GM21381 (cell line): ENCODE results near the gene FBXO24.
"Not testable (repeated sequence)": the region's sequence is repeated elsewhere in the genome, so short reads cannot be mapped to it uniquely, and the experiment has no call there.

ENCODE experiments used
- ATAC-seq: cut with Tn5 transposase; IDR thresholded peaks from one replicate; pipeline ENCODE4 v1.9.1; 2021; ENCODE audit warnings: mild to moderate bottlenecking, moderate library complexity; ENCODE audit not compliant: unreplicated experiment

The FBXO24 gene, protein sequence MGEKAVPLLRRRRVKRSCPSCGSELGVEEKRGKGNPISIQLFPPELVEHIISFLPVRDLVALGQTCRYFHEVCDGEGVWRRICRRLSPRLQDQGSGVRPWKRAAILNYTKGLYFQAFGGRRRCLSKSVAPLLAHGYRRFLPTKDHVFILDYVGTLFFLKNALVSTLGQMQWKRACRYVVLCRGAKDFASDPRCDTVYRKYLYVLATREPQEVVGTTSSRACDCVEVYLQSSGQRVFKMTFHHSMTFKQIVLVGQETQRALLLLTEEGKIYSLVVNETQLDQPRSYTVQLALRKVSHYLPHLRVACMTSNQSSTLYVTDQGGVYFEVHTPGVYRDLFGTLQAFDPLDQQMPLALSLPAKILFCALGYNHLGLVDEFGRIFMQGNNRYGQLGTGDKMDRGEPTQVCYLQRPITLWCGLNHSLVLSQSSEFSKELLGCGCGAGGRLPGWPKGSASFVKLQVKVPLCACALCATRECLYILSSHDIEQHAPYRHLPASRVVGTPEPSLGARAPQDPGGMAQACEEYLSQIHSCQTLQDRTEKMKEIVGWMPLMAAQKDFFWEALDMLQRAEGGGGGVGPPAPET

DNA sequence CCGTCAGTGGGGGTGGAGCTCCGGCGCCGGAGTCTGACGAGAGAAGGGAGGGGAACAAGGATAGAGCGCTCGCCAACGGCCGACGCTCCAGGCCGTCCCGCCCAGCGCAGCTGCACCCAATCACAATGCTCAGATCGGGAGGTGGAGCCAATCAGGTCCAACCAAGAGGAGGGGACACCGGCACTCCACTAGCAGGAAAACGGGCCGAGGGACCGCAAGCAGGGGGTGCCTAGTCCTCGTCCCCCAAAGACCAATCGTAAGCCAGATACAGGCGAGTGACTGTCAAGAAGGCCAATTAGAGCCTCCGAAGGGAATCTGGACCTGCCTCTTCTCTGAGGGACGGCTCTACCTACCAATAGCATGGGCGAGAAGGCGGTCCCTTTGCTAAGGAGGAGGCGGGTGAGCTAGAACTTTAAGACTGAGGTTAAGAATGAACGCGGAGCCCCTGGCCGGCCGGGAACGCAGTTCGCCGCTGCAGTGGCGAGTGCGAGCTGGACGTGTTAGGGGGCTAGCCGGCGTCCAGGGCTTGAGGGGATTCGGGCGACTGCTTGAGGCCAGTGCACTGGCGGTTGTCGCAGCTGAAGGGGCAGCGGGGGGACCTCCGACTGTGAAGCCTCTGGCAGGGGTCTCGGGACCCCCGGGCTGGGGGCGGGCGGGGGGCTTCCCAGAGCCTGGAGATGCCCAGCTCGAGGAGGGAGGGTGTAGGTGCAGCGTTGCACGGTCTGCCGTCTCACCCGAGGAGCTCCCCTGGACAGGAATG lies at the start of gene FBXO24:
Gene FBXO24 (plus strand): TSS at position 63 of the 760 bp plus-strand sequence. CDS start 298 bp downstream, at position 361.
- ATAC-seq = peak; percentile 77

DNA sequence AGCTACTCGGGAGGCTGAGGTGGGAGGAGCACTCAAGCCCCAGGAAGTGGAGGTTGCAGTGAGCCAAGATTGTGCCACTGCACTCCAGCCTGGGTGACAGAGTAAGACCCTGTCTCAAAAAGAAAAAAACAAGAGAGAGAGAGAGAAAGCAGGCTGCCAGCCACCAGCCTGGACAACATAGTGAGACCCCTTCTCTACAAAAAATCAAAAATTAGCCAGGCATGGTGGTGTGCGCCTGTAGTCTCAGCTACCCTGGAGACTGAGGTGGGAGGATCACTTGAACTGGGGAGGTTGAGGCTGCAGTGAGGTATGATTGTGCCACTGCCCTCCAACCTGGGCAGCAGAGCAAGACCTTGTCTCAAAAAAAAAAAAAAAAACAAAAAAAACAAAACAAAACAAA lies 49.4 kb upstream of the FBXO24 start:
- ATAC-seq = not testable (repeated sequence)

DNA sequence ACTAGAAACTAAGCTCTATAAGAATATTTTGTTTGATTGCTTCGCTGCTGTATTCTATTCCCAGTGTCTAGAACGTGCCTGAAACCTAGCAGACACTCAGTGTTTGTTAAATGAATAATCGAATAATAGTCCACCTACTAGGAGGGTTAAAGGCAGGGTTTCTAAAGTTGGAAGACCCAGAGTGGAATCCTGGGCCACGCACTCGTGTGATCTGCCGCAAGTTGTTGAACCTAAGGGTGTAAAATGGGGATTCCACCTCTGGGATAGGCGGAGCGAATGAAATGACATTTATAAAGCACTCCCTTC lies 47.8 kb upstream of the FBXO24 start:
- ATAC-seq = no peak

DNA sequence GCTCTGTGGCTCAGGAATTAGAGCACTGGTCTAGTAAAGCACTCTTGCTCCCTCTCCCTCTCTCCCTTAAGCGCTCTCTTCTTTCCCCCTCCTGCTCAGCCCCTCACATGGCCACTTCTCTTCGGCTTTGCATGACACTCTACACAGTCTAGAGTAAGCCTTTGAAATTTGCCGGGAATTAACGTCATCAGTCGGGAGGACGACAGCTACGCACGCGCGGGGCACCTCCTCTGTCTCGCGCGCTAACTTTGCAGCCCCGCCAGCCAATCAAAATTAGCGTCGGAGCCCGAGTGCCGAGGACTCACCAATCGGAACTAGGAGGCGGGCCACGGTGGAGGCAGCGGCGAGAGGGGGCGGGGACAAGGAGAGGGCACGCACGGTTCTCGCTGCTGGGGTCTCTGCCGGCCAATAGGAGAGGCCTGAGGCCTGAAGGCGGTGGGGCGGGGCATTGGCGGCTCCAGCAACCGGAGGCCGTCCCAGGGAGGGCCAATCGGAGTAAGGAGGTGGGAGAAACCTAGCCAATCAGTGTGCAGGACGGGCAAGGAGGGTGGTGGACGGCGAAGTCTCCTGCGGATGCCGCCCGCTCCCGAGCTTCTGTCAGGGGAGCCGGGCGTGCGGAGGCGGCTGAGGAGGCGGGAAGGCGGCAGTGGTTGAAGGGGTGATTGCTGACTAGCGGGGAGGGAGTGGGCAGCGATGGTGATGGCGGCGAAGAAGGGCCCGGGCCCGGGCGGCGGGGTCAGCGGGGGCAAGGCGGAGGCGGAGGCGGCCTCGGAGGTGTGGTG lies 47.3 kb upstream of the FBXO24 start, which contains the start of gene AGFG2:
Gene AGFG2 (plus strand): TSS at position 550 of the 782 bp plus-strand sequence. CDS start 144 bp downstream, at position 694.
- peak; percentile 90 for ATAC-seq

DNA sequence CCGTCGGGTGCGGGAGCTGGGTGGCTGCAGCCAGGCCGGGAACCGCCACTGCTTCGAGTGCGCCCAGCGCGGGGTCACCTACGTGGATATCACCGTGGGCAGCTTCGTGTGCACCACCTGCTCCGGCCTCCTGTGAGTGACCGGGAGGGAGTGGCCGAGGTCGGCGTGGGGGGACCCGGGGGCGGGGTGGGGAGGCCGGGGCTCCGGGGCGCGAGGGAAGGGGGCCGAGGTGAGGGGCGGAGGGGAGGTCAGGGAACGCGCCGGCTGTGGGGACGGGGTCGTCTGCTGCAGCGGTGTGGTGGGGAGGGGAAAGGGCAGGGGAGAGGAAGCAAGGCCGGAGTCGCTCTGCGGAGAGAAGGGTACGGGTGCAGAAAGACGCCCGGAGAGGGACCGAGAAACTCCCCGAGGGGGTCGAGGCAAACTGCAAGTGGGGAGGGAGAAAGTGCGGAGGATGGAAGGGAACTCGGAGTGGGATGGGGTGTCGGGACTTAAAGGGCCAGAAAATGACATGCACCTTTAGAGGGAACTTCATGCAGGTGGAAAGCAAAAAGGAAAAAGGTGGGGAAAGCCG lies 46.6 kb upstream of the FBXO24 start:
- no peak for ATAC-seq

DNA sequence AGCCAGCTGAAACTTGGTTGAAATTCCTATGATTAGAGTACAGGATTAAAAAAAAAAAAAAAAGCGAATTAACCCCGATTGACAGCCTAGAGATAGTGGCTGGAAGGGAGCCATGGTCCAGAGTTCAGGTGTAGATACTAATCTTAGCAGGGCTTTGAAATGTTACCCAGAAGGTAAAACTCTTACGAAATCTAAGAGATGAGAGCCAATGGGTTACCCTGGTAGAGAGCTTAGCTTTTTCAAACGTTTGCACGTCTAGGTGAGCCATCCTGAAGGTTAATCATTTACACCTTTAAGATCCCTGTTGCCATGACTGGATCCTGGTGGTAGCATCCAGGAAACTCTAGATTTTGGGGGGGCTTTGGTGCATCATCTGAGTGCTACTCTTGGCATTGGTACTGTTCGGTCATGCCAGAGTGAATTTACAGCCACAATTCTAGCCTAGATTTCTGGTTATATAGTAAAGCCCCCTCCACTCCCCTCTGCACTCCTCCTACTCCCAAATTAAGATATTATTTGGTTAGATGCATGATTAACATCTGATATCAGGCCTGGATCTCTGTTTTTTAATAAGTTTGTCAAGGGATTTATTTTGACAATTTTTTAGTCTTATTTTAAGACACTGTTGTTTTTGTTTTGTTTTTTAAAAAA lies 45.9 kb upstream of the FBXO24 start:
- ATAC-seq = no peak

DNA sequence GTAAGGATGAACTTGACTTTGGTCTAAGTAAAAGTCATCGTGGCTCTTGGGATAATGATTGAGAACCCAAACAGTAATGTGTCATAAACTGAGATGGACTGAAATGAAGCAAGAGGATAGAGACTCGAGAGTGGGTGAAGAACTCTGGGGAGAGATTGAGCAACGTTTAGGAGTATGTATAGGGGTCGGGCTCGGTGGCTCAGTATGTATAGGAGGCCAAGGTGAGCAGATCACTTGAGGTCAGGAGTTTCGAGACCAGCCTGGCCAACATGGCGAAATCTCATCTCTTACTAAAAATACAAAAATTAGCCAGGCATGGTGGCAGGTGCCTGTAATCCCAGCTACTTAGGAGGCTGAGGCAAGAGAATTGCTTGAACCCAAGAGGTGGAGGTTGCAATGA lies 44.8 kb upstream of the FBXO24 start:
- not testable (repeated sequence) for ATAC-seq

DNA sequence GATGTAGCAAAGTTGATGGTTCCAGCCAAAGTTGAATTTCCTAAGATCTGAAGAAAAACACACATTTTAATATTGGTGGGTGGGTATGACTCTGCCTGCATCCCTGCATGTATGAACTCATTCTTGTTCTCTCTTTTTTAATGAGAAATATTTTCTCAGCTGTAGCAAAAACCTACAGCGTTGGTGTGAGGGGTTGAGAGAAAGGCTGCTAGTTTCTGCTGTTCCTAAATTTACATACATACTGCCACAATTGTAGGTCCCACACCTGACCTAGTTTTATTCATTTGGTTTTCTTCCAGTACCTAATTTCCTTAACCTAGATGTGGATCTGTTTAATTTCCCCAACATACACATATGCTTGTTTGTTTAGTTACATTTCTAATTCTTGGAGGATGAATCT lies 42.5 kb upstream of the FBXO24 start:
- no peak for ATAC-seq

DNA sequence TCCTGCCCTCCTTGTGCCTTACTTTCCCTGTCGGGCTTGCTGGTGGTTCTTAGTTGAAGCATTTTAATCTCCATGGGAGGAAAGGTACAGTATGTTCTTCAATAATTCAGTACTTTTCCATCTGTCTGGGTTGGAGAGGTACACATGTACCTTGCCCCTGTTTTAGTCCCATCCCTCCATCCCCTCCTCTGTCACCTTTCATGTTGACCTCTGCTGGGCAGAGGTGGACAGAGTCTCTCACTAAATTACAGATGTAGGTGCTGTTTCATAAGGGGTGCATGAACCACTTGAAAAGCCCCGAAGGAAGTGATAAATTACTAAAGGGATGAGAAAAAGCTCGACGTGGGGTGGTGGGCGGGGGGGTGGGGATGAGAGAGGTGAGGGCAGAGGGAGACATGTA lies 41.7 kb upstream of the FBXO24 start:
- no peak for ATAC-seq

DNA sequence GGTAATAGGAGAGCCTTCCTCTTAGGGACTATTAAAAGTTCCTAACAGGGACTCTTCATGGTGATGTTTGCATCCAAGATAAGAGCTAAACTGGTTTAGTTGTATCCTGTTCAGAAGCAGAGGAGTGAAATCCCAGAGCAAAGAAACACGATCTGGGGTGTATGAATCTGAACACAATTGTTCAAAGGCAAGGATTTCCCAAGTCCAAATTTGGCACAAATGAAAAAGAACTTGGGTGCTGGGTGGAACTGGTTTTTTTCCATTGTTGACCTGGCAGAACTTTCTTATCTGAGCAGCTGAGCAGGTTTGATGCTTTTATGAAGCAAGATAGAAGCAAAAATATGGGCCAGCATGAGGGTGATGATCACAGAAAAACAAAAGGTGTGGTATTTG lies 41.2 kb upstream of the FBXO24 start:
- ATAC-seq = no peak

DNA sequence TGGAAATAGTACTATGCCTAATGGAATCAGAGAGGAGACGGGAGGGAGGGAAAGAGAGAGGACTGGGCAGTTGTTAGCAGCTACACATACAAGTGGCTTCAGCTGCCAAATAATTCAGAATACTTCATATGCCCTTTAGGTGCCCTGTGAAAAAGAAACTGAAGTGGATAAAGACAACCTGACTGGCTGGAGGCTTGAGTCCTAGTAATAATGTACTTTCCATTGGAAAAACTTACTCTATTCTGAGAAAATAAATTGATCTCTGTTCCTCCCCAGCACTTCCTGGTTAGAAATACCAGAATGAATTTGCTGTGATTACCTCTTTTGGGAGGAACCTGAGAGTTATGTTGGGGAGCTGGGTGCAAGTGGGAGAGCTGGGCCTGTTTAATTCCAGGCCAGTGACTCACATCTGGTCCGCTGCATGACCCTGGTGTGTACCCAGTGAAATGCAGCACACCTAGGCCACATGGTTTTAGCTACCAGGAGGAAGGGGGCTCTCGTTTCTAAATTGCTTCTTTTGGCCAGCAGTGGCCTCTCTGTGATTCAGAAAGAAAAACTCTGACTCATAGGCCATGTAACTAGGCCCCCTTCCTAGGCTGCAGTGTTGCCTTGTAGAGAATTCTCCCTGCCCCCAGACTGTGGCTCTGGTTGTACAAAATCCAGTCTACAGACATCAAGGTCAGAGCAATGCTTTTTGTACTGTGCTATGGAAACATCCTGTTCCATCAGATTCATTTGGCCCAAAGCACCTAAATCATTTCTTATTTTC lies 40.6 kb upstream of the FBXO24 start:
- peak; percentile 50 for ATAC-seq

DNA sequence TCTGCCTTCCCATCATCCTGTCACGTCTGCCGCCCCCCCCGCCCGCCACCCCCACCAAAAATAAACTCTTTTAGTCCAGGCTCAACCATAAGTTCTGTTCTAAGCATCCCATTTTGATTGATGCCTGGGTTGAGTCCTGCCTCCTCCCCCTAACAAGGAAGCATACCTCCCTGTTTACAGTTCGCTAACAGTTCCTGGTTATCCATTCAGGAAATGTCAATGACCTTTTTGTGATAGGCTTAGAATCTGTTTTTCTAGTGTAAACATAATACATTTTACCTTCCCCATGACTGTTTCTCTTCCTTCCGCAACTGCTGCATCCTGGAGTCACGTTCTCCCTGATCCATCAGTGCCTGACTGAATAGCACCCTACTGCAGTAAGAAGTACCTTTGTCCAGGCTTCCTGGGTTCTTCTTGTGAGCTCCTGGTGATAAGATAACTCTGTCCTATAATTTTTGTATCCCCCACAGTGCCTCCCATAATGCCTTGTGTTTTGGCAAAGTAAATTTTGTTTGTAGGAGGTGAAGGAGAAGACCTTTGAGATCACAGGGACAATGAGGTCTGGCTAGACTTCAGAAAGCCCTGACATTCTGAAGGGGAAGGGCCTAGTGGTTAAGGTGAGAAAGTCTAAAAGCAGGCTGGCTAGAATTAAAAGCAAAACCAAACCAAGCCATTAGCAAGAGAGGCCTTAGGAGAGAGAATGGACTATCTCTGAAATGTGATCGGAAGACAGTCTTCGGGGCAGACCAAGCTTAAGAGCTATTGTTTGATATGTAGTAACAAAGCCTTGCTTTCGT lies 39.8 kb upstream of the FBXO24 start:
- ATAC-seq = no peak

DNA sequence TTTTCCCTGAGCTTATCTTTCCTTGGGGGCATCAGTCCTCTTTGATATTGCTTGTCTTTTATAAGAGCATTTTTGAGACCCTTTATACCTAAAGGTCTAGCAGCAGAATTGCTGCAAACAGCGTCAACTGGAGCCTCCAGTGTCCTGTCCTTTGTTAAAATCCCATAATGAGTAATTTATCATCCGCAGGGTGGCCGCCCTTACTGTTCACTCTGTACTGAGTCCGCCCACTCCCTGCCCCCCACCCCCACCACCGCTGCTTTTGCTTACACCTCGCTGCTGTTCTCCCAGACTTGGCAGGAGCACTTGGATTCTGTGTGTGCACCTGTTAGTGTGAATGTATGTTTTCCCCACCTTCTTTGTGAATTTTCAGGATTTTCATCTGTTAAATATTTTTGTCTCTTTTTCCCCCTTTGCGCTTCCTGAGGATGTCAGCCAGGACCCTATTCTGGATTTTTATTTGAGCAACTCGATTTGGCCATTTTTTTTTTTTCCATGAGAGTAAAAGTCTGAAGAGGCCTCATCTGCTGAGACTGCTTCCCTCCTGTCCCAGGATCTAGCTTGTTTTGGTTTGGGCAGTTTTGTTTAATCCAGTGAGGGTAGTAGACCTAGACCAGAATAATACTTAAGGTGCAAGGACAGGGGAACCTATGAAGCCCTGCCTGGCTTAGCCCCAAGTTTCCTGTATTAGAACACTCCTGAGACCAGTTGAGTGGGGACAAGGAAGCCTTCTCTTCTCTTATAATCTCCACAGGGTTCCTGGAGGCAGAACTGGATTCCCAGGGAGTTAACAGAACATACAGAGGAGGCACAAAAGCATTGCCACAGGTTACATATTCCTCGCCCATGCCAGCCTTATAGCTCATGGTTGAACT lies 39.0 kb upstream of the FBXO24 start:
- ATAC-seq = no peak

DNA sequence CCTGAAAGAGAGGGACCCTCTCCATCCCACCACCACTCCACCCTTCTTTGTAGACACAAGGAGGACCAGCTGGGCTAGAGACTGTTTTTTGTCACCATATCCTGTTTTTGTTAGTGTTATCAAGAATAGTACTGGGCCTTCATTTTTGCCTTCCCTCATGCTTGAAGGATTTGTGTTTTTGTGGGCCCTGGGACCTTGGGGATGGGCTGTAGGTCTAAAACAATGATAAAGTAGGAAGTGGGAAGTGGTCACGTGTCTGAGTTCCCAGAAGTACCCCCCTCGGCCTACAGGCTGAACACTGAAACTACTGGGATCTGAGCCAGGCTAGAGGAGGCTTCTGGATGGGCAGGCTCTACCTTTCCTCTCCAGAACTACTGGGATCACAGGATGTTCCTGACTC lies 38.3 kb upstream of the FBXO24 start:
- no peak for ATAC-seq

DNA sequence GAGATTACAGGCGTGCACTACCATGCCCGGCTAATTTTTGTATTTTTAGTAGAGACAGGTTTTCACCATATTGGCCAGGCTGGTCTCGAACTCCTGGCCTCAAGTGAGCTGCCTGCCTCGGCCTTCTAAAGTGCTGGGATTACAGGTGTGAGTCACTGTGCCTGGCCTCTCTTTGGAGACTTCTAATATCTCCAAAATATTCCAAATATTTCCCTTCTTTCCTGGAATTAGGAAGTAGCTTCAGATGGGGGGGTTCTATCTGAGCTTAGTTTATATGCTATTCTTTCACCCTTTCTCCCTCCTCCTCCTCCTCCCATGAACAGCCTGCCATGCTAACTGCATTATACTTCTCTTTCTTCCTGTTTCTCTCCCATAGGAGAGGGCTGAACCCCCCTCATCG lies 37.7 kb upstream of the FBXO24 start:
- ATAC-seq = not testable (repeated sequence)

DNA sequence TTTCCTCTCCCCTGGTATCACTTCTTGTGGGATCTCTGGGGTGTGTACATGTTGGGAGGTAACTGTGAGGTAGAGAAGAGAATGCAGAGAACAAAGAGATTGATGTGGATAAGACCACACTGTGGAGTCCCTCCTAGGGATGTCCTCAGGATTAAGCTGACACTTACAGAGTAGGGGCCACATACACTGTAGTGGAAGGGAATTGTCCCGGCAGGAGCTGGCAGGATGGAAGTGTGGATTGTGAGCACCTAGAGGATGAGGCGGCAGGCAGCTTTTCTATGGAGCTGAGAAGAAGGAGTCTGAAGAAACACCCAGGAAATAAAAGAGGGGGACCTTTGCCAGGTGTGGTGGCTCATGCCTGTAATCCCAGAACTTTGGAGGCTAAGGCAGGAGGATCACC lies 33.6 kb upstream of the FBXO24 start:
- no peak for ATAC-seq

DNA sequence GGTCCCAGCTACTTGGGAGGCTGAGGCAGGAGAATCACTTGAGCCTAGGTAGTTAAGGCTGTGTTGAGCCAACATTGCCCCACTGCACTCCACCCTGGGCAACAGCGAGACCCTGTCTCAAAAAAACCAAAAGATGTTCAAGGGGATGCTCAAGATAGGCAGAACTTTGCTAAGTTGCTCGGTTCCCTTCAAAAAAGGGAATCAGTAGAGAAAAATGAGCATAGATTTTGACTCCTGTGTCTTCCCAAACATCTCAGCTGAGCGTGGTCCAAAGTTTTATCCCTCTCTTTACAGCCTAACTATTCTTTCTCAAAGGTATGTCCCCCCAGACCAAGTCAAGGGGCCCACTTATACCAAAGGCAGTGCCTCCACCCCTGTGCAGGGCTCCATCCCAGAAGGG lies 33.1 kb upstream of the FBXO24 start:
- no peak for ATAC-seq

DNA sequence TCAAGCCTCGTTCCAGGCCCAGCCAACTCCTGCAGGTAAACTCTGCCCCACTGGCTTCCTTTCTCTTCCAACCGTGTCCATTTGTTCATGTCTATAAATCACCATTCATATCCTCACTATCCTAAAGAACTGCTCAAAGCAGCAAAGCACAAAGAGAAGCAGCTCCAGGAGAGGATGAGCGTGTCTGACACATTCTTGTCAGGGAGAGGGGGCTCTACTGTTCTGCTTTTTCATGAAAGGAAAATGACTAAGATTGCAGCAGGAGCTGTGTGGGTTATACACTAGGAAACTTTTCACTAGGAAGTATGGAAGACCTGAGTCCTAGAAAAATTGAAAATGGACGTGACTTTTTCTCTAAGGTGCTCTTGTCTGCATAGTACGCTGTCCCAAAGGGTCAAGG lies 30.4 kb upstream of the FBXO24 start:
- no peak for ATAC-seq
